Measurements from ENCODE around the gene NARS2.
"Not testable (repeated sequence)": the region's sequence is repeated elsewhere in the genome, so short reads cannot be mapped to it uniquely, and the experiment has no call there.

NARS2 gene

GRCh38 chr11:78577495-78577894, 2.8 kb upstream of the NARS2 start:
- H3K27me3 ChIP-seq (ENCODE audit: control insufficient read depth in 2 of 2, insufficient read depth in 2 of 2, low read length in 2 of 2) = no peaks in the 10 kb centered on the region
- no peaks in the 10 kb centered on the region for H3K36me3 ChIP-seq (ENCODE audit: control insufficient read depth in 2 of 2, insufficient read depth in 2 of 2, low read length in 2 of 2)
- peaks cover 0 to 8% of the 10 kb centered on the region in 2 donors for H3K4me1 ChIP-seq (ENCODE audit: control insufficient read depth in 2 of 2, insufficient read depth in 2 of 2, low read length in 2 of 2)
- H3K9ac ChIP-seq (ENCODE audit: low read depth in 1 of 2, low read length in 2 of 2) = no peak overlapping the region
- H3K27ac ChIP-seq (ENCODE audit: low read depth in 2 of 2, low read length in 2 of 2) = no peak overlapping the region
- H3K9me3 ChIP-seq (ENCODE audit: control insufficient read depth in 2 of 2, low read length in 2 of 2) = peaks cover 0 to 2% of the 10 kb centered on the region in 2 donors
- no peak overlapping the region for H3K4me3 ChIP-seq (ENCODE audit: low read length in 2 of 2)

GRCh38 chr11:78576549-78577097, 2.0 kb upstream of the NARS2 start:
- Histone ChIP-seq H3K27ac (ENCODE audit: low read depth in 2 of 2, low read length in 2 of 2) (no peak overlapping the region), H3K9me3 (ENCODE audit: control insufficient read depth in 2 of 2, low read length in 2 of 2) (no peaks in the 10 kb centered on the region), H3K9ac (ENCODE audit: low read depth in 1 of 2, low read length in 2 of 2) (no peak overlapping the region), H3K4me3 (ENCODE audit: low read length in 2 of 2) (no peak overlapping the region), H3K27me3 (ENCODE audit: control insufficient read depth in 2 of 2, insufficient read depth in 2 of 2, low read length in 2 of 2) (no peaks in the 10 kb centered on the region), H3K36me3 (ENCODE audit: control insufficient read depth in 2 of 2, insufficient read depth in 2 of 2, low read length in 2 of 2) (no peaks in the 10 kb centered on the region), H3K4me1 (ENCODE audit: control insufficient read depth in 2 of 2, insufficient read depth in 2 of 2, low read length in 2 of 2) (peaks cover 0 to 8% of the 10 kb centered on the region in 2 donors)

- peaks cover 3 to 4% of the 10 kb centered on the region in 2 donors for H3K36me3 ChIP-seq (ENCODE audit: control insufficient read depth in 2 of 2, insufficient read depth in 2 of 2, low read length in 2 of 2)
- no peaks in the 10 kb centered on the region for H3K9me3 ChIP-seq (ENCODE audit: control insufficient read depth in 2 of 2, low read length in 2 of 2)
- no peaks in the 10 kb centered on the region for H3K27me3 ChIP-seq (ENCODE audit: control insufficient read depth in 2 of 2, insufficient read depth in 2 of 2, low read length in 2 of 2)
- peak overlapping the region; percentile 76 to 88 for H3K9ac ChIP-seq (ENCODE audit: low read depth in 1 of 2, low read length in 2 of 2)
- H3K4me3 ChIP-seq (ENCODE audit: low read length in 2 of 2) = peak overlapping the region; percentile 91 to 97
- peak overlapping the region in 1 of 2 donors; percentile 79 for H3K27ac ChIP-seq (ENCODE audit: low read depth in 2 of 2, low read length in 2 of 2)
- peaks cover 0 to 8% of the 10 kb centered on the region in 2 donors for H3K4me1 ChIP-seq (ENCODE audit: control insufficient read depth in 2 of 2, insufficient read depth in 2 of 2, low read length in 2 of 2)
These were observed 814 bp upstream of the NARS2 start for GRCh38 chr11:78575478-78575877.

- H3K4me3 ChIP-seq (ENCODE audit: low read length in 2 of 2) = peak overlapping the region; percentile 91 to 97
- H3K27me3 ChIP-seq (ENCODE audit: control insufficient read depth in 2 of 2, insufficient read depth in 2 of 2, low read length in 2 of 2) = no peaks in the 10 kb centered on the region
- no peak overlapping the region for H3K27ac ChIP-seq (ENCODE audit: low read depth in 2 of 2, low read length in 2 of 2)
- H3K4me1 ChIP-seq (ENCODE audit: control insufficient read depth in 2 of 2, insufficient read depth in 2 of 2, low read length in 2 of 2) = peaks cover 0 to 8% of the 10 kb centered on the region in 2 donors
- peak overlapping the region; percentile 88 to 94 for H3K9ac ChIP-seq (ENCODE audit: low read depth in 1 of 2, low read length in 2 of 2)
- H3K36me3 ChIP-seq (ENCODE audit: control insufficient read depth in 2 of 2, insufficient read depth in 2 of 2, low read length in 2 of 2) = peaks cover 4 to 6% of the 10 kb centered on the region in 2 donors
- no peaks in the 10 kb centered on the region for H3K9me3 ChIP-seq (ENCODE audit: control insufficient read depth in 2 of 2, low read length in 2 of 2)
These were observed 983 bp downstream of the NARS2 start for GRCh38 chr11:78573681-78574080.

- Histone ChIP-seq H3K9ac (ENCODE audit: low read depth in 1 of 2, low read length in 2 of 2) (peak overlapping the region in 1 of 2 donors; percentile 88), H3K9me3 (ENCODE audit: control insufficient read depth in 2 of 2, low read length in 2 of 2) (no peaks in the 10 kb centered on the region), H3K36me3 (ENCODE audit: control insufficient read depth in 2 of 2, insufficient read depth in 2 of 2, low read length in 2 of 2) (peaks cover 6 to 7% of the 10 kb centered on the region in 2 donors), H3K27me3 (ENCODE audit: control insufficient read depth in 2 of 2, insufficient read depth in 2 of 2, low read length in 2 of 2) (no peaks in the 10 kb centered on the region), H3K27ac (ENCODE audit: low read depth in 2 of 2, low read length in 2 of 2) (no peak overlapping the region), H3K4me3 (ENCODE audit: low read length in 2 of 2) (peak overlapping the region in 1 of 2 donors; percentile 91), H3K4me1 (ENCODE audit: control insufficient read depth in 2 of 2, insufficient read depth in 2 of 2, low read length in 2 of 2) (peaks cover 0 to 8% of the 10 kb centered on the region in 2 donors)
These were observed 1.4 kb downstream of the NARS2 start for GRCh38 chr11:78573271-78573670.

GRCh38 chr11:78572394-78572793, 2.3 kb downstream of the NARS2 start:
- Histone ChIP-seq H3K4me3 (ENCODE audit: low read length in 2 of 2) (no peak overlapping the region), H3K9ac (ENCODE audit: low read depth in 1 of 2, low read length in 2 of 2) (no peak overlapping the region), H3K4me1 (ENCODE audit: control insufficient read depth in 2 of 2, insufficient read depth in 2 of 2, low read length in 2 of 2) (peaks cover 0 to 8% of the 10 kb centered on the region in 2 donors), H3K27me3 (ENCODE audit: control insufficient read depth in 2 of 2, insufficient read depth in 2 of 2, low read length in 2 of 2) (no peaks in the 10 kb centered on the region), H3K9me3 (ENCODE audit: control insufficient read depth in 2 of 2, low read length in 2 of 2) (no peaks in the 10 kb centered on the region), H3K36me3 (ENCODE audit: control insufficient read depth in 2 of 2, insufficient read depth in 2 of 2, low read length in 2 of 2) (peaks cover 6 to 12% of the 10 kb centered on the region in 2 donors), H3K27ac (ENCODE audit: low read depth in 2 of 2, low read length in 2 of 2) (no peak overlapping the region)

GRCh38 chr11:78570031-78570430, 4.6 kb downstream of the NARS2 start:
- Histone ChIP-seq H3K27me3 (ENCODE audit: control insufficient read depth in 2 of 2, insufficient read depth in 2 of 2, low read length in 2 of 2) (no peaks in the 10 kb centered on the region), H3K4me3 (ENCODE audit: low read length in 2 of 2) (no peak overlapping the region), H3K27ac (ENCODE audit: low read depth in 2 of 2, low read length in 2 of 2) (no peak overlapping the region), H3K9ac (ENCODE audit: low read depth in 1 of 2, low read length in 2 of 2) (no peak overlapping the region), H3K9me3 (ENCODE audit: control insufficient read depth in 2 of 2, low read length in 2 of 2) (no peaks in the 10 kb centered on the region), H3K4me1 (ENCODE audit: control insufficient read depth in 2 of 2, insufficient read depth in 2 of 2, low read length in 2 of 2) (peaks cover 0 to 8% of the 10 kb centered on the region in 2 donors), H3K36me3 (ENCODE audit: control insufficient read depth in 2 of 2, insufficient read depth in 2 of 2, low read length in 2 of 2) (peaks cover 14 to 26% of the 10 kb centered on the region in 2 donors)

GRCh38 chr11:78567209-78567608, 7.5 kb downstream of the NARS2 start:
- H3K27ac ChIP-seq (ENCODE audit: low read depth in 2 of 2, low read length in 2 of 2) = no peak overlapping the region
- H3K36me3 ChIP-seq (ENCODE audit: control insufficient read depth in 2 of 2, insufficient read depth in 2 of 2, low read length in 2 of 2) = peaks cover 14 to 29% of the 10 kb centered on the region in 2 donors
- no peak overlapping the region for H3K9ac ChIP-seq (ENCODE audit: low read depth in 1 of 2, low read length in 2 of 2)
- H3K4me3 ChIP-seq (ENCODE audit: low read length in 2 of 2) = no peak overlapping the region
- H3K27me3 ChIP-seq (ENCODE audit: control insufficient read depth in 2 of 2, insufficient read depth in 2 of 2, low read length in 2 of 2) = no peaks in the 10 kb centered on the region
- peaks cover 1 to 2% of the 10 kb centered on the region in 2 donors for H3K4me1 ChIP-seq (ENCODE audit: control insufficient read depth in 2 of 2, insufficient read depth in 2 of 2, low read length in 2 of 2)
- no peaks in the 10 kb centered on the region for H3K9me3 ChIP-seq (ENCODE audit: control insufficient read depth in 2 of 2, low read length in 2 of 2)

GRCh38 chr11:78564490-78565467, 9.9 kb downstream of the NARS2 start:
- H3K4me3 ChIP-seq (ENCODE audit: low read length in 2 of 2) = no peak overlapping the region
- H3K27ac ChIP-seq (ENCODE audit: low read depth in 2 of 2, low read length in 2 of 2) = no peak overlapping the region
- H3K4me1 ChIP-seq (ENCODE audit: control insufficient read depth in 2 of 2, insufficient read depth in 2 of 2, low read length in 2 of 2) = peaks cover 14 to 17% of the 10 kb centered on the region in 2 donors
- peaks cover 8 to 25% of the 10 kb centered on the region in 2 donors for H3K36me3 ChIP-seq (ENCODE audit: control insufficient read depth in 2 of 2, insufficient read depth in 2 of 2, low read length in 2 of 2)
- no peaks in the 10 kb centered on the region for H3K9me3 ChIP-seq (ENCODE audit: control insufficient read depth in 2 of 2, low read length in 2 of 2)
- no peaks in the 10 kb centered on the region for H3K27me3 ChIP-seq (ENCODE audit: control insufficient read depth in 2 of 2, insufficient read depth in 2 of 2, low read length in 2 of 2)
- H3K9ac ChIP-seq (ENCODE audit: low read depth in 1 of 2, low read length in 2 of 2) = no peak overlapping the region

- peaks cover 8 to 27% of the 10 kb centered on the region in 2 donors for H3K36me3 ChIP-seq (ENCODE audit: control insufficient read depth in 2 of 2, insufficient read depth in 2 of 2, low read length in 2 of 2)
- H3K9me3 ChIP-seq (ENCODE audit: control insufficient read depth in 2 of 2, low read length in 2 of 2); H3K4me3 ChIP-seq (ENCODE audit: low read length in 2 of 2); H3K27ac ChIP-seq (ENCODE audit: low read depth in 2 of 2, low read length in 2 of 2); H3K9ac ChIP-seq (ENCODE audit: low read depth in 1 of 2, low read length in 2 of 2); H3K27me3 ChIP-seq (ENCODE audit: control insufficient read depth in 2 of 2, insufficient read depth in 2 of 2, low read length in 2 of 2): not testable (repeated sequence)
- H3K4me1 ChIP-seq (ENCODE audit: control insufficient read depth in 2 of 2, insufficient read depth in 2 of 2, low read length in 2 of 2) = peaks cover 15 to 17% of the 10 kb centered on the region in 2 donors
These were observed 10.6 kb downstream of the NARS2 start for GRCh38 chr11:78564037-78564436.
